ENCODE results near the gene PAK6.

The PAK6 gene

DNA sequence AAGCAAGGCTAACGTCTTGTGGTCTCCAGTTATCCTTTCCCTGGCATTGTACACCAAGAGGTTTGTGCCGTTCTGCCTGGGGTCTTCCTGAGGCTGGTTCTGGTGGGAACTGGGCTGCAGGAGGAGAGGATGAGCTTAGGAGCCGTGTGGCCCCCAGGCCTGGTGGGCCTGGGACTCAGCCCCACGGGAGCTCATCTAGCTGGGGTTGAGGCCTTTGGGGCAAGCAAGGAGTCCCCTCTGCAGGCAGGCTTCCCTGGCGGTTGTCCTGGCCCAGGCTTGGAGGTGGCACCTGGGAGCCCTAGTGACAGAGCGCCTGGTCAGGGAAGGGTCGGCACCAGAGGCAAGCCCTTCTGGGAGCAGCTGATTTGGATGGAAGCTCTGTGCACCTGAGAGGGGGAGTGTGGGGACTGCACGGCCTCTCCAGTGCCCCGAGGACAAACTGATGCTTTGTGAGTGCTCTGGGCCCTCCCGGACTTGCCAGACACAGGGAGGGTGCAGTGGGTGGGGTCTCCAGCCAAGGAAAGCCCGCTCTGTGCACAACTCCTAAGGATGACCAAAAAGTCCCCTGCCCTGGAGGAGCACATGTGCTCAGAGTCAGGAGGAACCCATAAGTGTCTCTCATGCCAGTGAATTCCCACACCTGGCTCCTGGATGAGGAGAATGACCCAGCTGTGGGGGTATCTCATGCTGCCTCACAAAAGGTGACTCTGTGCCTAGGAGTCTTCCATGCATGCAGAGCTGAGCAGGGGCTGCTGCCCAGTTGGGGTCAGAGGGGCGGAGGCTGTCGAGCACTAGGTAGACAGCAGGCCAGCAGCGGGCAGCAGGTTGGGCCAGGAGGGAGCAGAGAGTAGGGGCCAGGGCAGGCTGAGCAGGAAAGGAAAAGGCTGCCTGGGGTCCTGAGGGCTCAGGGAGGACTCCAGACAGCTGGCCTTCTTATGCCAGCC, 2.7 kb downstream of the PAK6 start:
- no peak for DNase-seq (ENCODE audit: low read depth in 2 of 3, low spot score in 2 of 3)

DNA sequence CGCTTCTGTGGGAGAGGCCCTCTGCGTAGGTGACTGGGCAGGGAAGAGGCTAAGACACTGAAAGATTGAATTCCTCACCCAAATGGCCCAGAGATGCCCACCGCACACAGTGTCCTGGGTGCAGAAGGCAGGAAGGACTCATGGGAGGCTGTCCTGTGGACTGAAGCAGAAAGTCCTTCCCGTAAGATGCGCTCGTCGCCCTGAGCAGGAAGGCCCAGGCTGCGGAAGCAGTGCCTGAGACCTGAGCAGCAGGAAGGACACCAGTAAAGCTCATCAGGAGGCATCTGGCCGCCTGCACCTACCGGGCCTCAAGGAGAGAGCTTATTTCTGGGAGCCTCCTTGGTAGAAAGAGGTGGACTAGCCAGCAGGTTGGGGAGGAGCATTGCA, 3.3 kb downstream of the PAK6 start:
- DNase-seq (ENCODE audit: low read depth in 2 of 3, low spot score in 2 of 3): no peak

DNA sequence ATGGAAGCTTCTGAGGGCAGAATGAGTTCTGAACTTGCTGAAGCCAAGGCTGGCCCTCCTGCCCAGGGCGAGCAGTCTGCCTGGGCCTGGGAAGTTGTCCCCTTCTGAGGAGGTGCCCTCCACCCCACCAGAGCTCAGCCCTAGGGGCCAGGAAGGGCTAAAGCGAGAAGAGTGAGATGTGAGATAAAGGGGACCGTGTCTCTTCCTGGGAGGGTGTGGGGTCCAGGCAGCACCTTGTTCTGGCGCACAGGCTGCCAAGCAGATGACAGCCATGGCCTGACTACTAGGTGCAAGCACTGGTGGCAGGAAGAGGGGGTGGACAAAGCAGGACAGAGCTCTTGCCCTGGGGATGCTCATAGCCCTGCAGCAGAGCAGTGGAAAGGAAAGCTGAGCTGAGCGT, 3.7 kb downstream of the PAK6 start:
- no peak for DNase-seq (ENCODE audit: low read depth in 2 of 3, low spot score in 2 of 3)

DNA sequence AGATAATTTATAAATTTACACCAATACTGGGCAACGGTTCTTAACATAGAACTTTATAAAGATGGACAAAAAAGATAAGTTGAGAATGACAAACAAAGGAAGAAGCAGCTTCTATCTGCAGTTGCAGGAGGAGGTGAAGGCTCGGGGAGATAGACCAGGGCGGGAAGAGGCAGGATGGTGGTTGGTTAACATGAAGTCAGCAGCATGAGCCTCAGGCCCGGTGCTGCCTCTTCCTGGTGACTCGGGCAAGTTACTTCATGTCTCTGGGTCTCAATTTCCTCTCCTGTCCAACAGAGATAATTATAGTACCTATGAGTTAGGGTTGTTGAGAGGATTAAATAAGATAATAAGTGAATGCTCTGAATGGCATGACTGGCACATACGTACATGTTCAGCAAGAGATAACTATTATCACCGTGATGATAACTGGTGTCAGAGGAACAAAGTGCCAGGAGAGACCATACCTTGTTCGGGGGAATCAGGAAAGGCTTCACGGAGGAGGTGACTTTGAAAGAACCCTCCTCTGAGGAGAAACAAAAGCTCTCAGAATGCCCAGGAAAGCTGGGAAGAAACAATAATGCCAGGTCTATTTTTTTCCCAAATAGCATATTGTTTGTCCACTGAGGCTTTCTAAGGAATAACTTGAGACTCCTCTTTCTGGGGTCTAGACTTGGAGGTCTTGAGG, 4.4 kb downstream of the PAK6 start:
- DNase-seq (ENCODE audit: low read depth in 2 of 3, low spot score in 2 of 3): no peak

DNA sequence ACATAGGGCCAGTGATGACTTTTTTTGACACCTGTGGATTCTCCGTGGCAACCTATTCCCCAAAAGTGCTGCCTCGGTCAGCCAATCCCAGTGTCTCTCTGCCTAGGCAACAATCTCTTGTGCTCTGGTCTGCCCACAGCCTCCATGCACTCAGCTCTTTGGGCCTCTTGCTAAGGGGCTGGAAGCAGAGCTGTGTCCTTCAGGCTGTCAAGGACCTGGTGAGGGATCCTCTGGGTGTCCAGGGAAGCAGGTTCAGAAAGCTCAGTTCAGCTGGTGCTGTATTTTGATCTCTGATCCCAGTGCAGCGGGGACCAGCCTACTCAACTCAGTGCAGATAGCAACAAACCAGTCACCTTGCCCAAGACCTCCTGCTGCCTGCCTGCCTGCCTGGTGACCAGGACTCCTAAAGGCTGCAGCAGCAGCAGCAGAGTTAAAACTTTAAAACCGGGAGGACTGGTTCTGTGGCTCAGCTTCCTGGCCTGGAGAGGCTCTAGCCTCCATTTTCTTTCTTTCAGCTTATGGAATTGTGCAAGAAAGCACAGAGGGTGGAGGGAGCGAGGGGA, 6.2 kb downstream of the PAK6 start:
- DNase-seq (ENCODE audit: low read depth in 2 of 3, low spot score in 2 of 3): no peak

DNA sequence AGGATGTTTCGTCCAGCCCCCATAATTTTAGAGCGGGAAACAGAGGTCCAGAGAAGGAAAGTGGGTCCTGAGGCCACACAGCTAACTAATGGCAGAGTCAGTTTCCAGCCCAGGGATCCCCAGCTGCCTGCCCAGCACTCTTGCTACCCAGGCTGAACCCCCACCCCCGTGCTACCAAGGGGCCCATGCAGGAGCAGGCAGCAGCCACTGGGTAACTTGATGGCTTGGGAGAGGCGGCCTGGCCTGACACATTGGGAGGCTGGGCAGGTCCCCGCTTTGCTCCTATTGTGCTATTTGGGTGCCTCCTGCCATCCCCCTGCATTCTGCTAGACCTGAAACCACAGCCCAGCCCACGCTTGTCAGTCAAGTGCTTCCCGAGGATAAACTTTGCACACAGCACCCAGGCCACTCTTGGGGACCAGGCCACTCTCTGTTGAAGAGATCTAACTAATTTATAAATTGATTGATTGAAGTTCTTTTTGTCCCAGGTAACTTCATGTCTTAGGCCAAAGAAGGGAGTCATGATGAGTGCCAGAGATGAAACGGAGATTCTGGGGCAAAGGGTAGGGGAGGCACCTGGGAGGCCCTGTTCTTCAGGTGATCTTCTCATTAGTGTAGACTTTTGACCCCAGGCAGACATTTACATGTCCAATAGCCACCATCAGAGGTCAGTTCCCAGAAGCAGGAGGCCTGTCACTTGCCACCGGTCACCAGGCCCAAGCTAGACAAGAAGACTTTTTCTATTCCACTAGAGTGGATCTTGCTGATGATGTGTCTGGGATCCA, 7.0 kb downstream of the PAK6 start:
- no peak for DNase-seq (ENCODE audit: low read depth in 2 of 3, low spot score in 2 of 3)

DNA sequence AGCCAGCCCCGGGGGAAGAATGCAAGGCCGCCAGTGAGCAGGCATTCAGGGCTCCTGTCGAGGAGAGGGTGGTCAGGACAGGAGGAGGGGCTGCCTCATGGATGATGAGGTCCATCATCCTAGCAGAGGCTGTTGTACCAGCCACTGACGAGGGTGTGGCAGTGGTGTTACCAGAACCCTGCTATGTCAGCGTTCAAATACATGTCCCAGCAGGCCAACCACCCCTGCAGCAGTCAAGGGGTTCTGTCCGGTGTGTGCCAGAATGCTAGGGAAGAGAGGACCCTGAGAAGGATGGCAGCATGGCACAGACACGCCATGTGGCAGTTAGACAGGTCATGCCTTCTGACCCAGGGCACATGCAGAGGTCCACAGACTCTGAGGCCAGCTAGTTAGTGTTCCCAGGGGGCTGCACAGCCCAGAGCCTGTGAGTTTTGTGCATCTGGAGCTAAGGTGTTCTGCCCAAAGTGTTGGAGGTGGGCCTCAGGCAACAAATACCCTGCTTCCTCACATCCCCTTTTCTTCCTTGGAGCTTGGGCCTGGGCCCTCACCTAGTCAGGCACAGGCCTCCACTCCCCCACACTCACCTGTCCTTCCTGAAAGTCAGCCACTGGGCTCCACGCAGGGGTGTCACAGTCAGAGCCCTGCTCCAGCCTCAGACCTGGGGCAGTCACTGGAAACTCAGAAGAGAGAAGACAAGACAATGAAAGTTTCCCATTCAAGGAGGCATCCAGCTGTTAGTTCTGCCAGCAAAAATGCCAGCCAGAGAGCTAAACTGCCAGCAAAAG, 7.8 kb downstream of the PAK6 start:
- DNase-seq (ENCODE audit: low read depth in 2 of 3, low spot score in 2 of 3): no peak

DNA sequence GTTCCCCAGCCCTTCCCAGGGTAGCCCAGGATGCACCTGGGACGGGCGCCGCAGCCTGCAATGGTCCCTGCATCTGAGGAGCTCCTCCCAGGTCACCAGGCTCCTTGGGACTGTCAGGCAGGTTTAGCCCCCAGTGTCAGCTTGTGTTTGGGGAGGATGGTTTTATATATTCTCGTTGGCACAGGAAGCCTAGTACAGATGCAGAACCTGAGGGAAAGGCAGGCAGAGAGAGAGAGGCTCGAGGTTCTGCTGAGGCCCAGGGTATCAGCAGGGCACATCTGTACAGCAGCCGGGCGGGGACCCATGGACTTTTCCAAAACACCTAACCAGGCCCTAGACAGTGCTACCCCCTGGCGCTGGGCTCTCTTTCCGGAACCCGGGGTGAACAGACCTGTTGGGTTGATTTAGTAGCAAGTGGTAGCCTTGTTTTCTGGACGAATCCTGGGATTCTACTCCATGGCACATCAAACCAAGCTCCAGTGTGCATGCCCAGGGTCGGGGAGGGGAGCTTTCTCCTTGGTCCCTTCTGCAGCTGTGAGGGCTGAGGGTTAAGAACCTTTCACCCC, 8.6 kb downstream of the PAK6 start:
- no peak for DNase-seq (ENCODE audit: low read depth in 2 of 3, low spot score in 2 of 3)

DNA sequence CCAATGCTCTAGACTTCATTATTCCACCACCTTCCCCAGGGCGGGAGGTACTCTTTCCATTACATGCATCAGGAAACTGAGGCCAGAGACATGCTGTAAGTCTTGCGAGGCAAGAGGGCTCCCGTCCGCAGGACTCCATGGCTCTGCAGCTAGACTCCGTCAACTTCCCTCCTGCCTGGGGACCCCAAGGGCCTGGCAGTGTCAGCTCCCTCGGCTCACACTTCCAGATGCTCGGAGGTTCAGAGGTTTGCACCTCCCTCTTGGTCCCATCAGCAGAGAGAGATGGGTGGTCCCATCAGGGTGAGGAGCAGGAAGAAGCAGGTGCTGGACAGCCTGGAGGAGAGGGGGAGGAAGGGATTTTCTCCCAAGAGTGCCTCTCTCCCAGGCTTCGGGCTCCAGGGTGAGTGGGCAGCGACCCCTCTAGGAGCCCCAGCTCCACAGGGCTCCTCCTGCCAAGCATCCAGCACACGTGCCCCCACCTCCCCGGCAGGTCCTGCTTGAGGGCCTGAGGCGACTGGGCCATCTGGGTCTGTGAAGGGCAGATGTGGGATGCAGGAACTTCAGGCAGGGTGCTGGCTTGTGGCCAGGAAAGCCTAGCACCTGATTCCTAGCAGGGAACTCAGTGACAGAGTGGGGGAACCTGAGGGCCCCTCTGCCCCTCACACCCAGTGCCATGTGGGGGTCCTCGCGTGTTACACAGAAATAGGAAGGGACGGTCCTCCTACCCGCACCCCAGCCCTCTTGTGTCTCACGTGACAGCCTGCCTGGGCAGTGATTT, 9.3 kb downstream of the PAK6 start:
- DNase-seq (ENCODE audit: low read depth in 2 of 3, low spot score in 2 of 3): no peak

DNA sequence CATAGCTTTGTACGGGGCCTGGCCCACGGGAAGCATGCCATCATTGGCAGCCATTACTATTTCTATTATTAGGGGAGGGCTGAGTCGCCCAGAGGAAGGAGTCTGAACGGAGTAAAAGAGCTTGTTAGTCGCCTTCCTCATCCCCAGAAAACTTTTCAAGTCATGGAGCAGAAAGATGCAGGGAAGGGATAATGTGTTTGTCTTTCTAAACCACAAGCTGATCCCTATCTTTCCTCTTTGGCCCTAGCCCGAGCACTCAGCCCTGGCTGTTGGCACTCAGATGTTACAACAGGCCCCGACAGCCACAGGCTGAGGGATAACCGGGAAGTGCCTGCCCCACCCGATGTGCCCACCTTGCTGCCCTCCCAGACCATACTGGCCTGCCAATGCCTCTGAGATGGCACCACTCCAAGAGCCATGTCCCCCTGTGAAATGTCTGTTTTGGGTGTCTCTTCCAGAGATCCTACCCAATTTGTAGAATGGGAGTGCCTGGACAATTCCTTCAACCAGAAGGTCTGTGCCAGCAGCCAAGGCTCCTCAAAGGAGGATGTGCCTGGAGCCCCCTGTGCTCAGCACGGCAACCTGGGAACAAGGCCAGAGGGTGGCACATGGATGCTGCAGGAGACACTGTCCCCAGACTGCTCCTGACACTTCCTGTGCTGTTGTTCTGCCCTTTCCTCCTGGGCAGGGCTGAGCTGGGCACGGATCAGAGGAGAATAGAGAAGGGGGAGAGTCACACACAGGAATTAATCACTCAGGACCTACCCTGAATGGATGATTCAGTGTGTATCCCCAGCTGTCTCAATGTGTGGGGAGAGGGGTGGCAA, 10.8 kb downstream of the PAK6 start:
- DNase-seq (ENCODE audit: low read depth in 2 of 3, low spot score in 2 of 3): no peak

DNA sequence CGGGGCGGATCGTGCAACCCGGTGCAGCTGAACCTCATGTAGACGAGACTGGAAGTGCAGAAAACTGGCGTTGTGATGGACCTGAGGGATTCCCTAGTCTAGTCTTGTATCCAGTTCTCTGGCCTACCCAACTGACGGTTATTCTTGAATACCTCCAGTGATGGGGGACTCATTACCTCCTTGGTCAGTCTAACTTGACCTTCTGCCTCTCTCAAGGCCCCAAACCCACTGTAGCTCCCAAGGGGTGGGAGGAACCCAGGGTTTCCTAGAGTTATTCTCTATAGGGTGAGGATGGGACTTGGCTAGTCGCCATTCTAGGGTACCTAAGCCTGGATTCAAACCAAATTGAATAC, 11.4 kb downstream of the PAK6 start:
- DNase-seq (ENCODE audit: low read depth in 2 of 3, low spot score in 2 of 3): no peak

DNA sequence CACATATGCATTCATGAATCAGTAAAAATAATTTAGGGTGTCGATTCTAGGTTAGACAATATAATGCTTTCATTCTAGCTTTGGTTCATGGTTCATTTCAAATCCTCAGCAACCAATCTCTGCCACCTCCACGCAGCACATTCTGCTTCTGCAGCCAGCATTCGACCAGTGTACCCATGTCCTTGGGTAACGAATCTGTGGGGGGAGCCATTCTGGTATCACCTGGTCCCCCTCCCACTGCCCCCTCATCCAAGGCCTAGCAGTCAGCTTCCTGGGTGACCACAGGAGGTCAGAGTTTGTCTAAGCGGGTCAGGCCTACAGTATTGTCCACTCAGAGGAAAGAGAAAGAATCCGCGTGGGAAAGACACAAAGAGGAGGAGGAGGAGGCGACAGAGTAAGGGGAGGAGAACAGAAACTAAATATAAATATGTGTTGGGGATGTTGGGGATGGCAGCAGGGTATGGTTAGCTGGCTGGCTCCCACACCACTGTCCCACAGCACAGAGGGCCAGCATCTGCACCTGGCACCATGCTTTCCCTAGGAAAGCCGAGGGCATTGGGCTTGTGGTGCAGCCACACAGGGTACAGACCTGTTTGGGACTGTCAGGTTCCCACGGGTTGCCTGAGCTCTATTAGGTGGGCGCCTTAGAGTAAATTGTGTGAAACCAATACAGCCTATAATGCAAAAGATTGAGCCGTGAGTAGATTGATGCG, 12.1 kb downstream of the PAK6 start:
- no peak for DNase-seq (ENCODE audit: low read depth in 2 of 3, low spot score in 2 of 3)

DNA sequence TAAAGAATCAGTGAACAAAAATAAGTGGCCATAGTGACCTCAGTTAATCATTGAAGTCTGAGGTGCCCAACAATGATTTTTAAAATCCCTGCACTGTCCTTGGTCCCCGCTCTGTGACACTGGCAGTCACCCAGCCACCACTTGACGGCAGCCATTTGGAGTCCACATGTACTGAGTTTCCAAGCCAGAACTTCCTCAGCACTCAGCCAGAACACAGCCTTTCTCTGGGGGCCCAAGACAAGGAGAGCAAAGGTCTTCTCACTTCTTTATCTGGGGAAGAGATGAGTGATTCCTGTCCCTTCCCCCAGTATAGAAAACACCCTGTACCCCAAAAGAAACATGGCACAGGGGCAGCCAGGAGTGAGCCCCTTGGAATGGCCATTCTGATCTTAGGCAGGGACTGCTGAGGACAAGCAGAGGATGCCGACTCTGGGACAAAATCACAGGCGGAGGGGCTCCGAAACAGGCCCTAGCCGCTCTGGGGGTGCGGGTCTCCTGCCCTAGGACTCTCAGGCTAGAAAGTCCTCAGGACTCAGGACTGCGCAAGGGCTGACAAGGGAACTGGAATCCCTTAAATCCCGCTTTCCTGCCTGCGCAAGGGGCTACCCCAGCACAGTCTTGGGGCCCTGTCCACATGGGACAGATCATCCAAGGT, 12.8 kb downstream of the PAK6 start:
- DNase-seq (ENCODE audit: low read depth in 2 of 3, low spot score in 2 of 3): no peak

DNA sequence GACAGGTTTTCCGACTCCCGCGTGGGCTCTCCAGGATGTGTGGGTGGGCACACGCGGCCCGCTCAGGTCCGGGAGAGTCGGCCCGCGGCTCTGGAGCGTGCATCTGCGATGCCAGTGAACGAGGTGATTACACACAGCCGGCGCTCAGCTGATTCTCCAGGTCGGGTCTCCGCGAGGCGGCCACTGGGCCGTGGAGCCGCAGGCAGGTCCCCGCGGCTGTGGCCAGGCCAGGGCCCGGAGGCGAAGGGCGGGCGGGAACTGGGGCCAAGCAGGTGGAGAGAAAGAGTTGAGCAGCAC, 13.2 kb downstream of the PAK6 start:
- no peak for DNase-seq (ENCODE audit: low read depth in 2 of 3, low spot score in 2 of 3)

DNA sequence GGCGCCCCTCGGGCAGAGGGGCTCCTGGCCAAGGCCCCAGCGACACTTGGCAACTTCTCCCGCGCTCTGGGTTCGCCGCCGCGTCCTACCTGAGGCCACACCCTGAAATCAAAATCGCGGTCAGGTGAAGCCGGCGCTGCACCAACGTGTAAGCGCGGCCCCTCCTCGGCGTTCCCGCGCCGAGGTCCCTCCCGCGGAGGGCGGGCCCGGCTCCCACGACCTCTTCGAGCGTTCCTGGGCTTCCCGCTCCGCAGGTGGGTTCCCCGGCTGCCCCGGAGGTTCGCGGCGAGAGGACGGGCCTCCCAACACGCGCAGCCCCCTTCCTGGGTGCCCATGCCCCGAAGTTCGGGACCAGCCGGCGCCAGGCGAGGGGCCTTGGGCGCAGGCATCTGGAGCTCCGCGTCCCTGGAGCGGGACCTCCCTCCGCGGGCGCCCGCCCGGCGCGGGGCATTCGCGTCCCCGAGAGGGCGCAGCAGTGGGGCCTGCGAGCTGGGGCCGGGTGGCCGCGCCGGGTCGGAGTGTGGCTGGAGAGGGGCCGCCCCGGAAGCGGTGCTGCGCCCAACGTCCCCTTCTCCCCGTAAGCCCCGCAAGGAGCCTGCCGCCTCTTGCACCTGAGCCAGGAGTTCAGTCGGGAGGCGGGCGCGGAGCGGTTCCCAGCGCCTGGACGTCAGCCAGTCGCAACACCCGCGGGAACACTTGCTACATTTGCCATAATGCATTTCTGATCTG, 13.7 kb downstream of the PAK6 start:
- no peak for DNase-seq (ENCODE audit: low read depth in 2 of 3, low spot score in 2 of 3)

DNA sequence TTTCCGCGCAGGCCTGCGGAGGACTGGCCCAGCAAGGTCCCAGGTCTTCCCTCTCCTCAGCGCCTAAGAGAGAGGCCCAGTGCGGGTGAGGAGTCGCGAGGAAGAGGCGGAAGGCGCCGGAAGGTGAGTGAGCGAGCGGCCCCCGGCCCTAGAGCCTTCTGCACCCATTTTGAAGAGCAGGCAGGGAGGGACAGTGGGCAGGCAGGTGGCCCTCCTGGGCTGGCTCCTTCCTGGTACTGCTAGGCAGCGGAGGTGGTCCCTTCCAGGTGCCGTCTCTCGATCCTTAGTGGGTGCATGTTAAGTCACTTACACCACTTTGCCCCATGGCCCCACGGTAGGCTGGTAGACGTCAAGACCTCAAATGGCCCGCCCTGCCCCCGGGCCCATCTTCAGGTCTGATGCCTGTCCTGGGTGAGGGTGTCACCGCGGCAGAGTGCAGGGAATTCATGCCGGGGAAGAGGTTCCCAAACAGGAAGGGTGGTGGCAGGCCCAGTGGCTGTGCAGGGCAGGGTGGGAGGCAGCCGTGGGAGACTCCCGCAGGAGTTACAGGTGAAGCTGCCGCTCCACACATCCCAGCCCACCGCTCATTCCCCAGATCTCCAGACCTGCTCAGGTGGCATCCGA, 14.4 kb downstream of the PAK6 start:
- no peak for DNase-seq (ENCODE audit: low read depth in 2 of 3, low spot score in 2 of 3)

DNA sequence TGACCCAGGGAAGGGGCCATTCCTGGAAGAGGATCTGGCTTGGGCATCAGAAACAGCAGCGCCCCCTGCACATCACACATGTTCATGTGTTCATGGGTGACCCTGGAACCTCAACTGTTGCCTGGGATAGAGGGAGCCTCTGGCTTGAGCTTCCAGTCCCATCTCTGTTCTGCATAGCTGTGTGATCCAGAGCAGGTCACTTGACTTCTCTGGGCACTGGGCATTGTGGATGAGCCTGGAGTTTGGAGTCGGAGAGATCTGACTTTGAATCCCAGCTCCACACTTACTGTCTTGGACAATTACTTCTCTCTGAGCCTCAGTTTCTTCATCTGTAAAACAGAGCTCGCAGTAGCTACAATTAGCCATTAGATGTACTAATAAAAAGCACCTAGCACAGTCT, 15.6 kb downstream of the PAK6 start:
- no peak for DNase-seq (ENCODE audit: low read depth in 2 of 3, low spot score in 2 of 3)

All from activated CD8-positive, alpha-beta memory T cell treated with anti-CD3 and anti-CD28 coated beads for 48 hours (primary cell).